Measurements from ENCODE around the gene FTCD.
"Not testable (repeated sequence)": the region's sequence is repeated elsewhere in the genome, so short reads cannot be mapped to it uniquely, and the experiment has no call there.

FTCD gene

GRCh38 chr21:46171585-46171984 is 16.2 kb upstream of the FTCD start:
- Histone ChIP-seq H4K20me1 (ENCODE audit: insufficient read depth, low read length) (no peaks in the 10 kb centered on the region), H3K79me2 (ENCODE audit: insufficient read depth, low read length) (no peaks in the 10 kb centered on the region), H3K36me3 (ENCODE audit: insufficient read depth, low read length) (no peaks in the 10 kb centered on the region), H3K9ac (ENCODE audit: low read depth, low read length) (no peak overlapping the region), H3K27ac (ENCODE audit: low read length) (no peak overlapping the region), H2AFZ (ENCODE audit: low read depth, low read length) (no peak overlapping the region), H3K4me2 (ENCODE audit: insufficient read depth, low read length) (no peak overlapping the region), H3K27me3 (ENCODE audit: insufficient read depth, low read length, poor library complexity) (no peaks in the 10 kb centered on the region), H3K4me3 (ENCODE audit: low read depth in 1 of 2, low read length in 2 of 2) (no peak overlapping the region), H3K4me1 (ENCODE audit: insufficient read depth, low read length) (no peaks in the 10 kb centered on the region), H3K9me3 (ENCODE audit: insufficient read depth, low read length, severe bottlenecking) (no peaks in the 10 kb centered on the region)
- TF ChIP-seq, protein P1, sequence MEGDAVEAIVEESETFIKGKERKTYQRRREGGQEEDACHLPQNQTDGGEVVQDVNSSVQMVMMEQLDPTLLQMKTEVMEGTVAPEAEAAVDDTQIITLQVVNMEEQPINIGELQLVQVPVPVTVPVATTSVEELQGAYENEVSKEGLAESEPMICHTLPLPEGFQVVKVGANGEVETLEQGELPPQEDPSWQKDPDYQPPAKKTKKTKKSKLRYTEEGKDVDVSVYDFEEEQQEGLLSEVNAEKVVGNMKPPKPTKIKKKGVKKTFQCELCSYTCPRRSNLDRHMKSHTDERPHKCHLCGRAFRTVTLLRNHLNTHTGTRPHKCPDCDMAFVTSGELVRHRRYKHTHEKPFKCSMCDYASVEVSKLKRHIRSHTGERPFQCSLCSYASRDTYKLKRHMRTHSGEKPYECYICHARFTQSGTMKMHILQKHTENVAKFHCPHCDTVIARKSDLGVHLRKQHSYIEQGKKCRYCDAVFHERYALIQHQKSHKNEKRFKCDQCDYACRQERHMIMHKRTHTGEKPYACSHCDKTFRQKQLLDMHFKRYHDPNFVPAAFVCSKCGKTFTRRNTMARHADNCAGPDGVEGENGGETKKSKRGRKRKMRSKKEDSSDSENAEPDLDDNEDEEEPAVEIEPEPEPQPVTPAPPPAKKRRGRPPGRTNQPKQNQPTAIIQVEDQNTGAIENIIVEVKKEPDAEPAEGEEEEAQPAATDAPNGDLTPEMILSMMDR (IDR thresholded peaks at IDR 0.05; ENCODE audit: borderline replicate concordance, extremely low read depth, low read length, poor library complexity, severe bottlenecking): no peak
- TF ChIP-seq EZH2 (IDR thresholded peaks at IDR 0.05; ENCODE audit: borderline replicate concordance, low read depth, low read length, severe bottlenecking): no peak
- DNase-seq (no peak), ATAC-seq (ENCODE audit: insufficient read depth, low read depth) (no peak)

GRCh38 chr21:46170436-46171193 is 15.2 kb upstream of the FTCD start:
- H3K27ac ChIP-seq (ENCODE audit: low read length); H3K9me3 ChIP-seq (ENCODE audit: insufficient read depth, low read length, severe bottlenecking); H3K79me2 ChIP-seq (ENCODE audit: insufficient read depth, low read length); H3K4me3 ChIP-seq (ENCODE audit: low read depth in 1 of 2, low read length in 2 of 2); H3K27me3 ChIP-seq (ENCODE audit: insufficient read depth, low read length, poor library complexity); H3K36me3 ChIP-seq (ENCODE audit: insufficient read depth, low read length); H3K9ac ChIP-seq (ENCODE audit: low read depth, low read length); H2AFZ ChIP-seq (ENCODE audit: low read depth, low read length); H3K4me2 ChIP-seq (ENCODE audit: insufficient read depth, low read length); H4K20me1 ChIP-seq (ENCODE audit: insufficient read depth, low read length); H3K4me1 ChIP-seq (ENCODE audit: insufficient read depth, low read length); ATAC-seq (ENCODE audit: insufficient read depth, low read depth); DNase-seq: not testable (repeated sequence)

- H3K9me3 ChIP-seq (ENCODE audit: insufficient read depth, low read length, severe bottlenecking): no peaks in the 10 kb centered on the region
- H3K27me3 ChIP-seq (ENCODE audit: insufficient read depth, low read length, poor library complexity): no peaks in the 10 kb centered on the region
- no peaks in the 10 kb centered on the region for H4K20me1 ChIP-seq (ENCODE audit: insufficient read depth, low read length)
- ATAC-seq (ENCODE audit: insufficient read depth, low read depth): no peak
- TF ChIP-seq, protein P1 (IDR thresholded peaks at IDR 0.05; ENCODE audit: borderline replicate concordance, extremely low read depth, low read length, poor library complexity, severe bottlenecking): no peak
- no peak overlapping the region for H3K27ac ChIP-seq (ENCODE audit: low read length)
- H3K4me2 ChIP-seq (ENCODE audit: insufficient read depth, low read length): no peak overlapping the region
- no peaks in the 10 kb centered on the region for H3K79me2 ChIP-seq (ENCODE audit: insufficient read depth, low read length)
- no peaks in the 10 kb centered on the region for H3K4me1 ChIP-seq (ENCODE audit: insufficient read depth, low read length)
- no peak overlapping the region for H3K4me3 ChIP-seq (ENCODE audit: low read depth in 1 of 2, low read length in 2 of 2)
- no peak for DNase-seq
- H3K36me3 ChIP-seq (ENCODE audit: insufficient read depth, low read length): no peaks in the 10 kb centered on the region
- H2AFZ ChIP-seq (ENCODE audit: low read depth, low read length): no peak overlapping the region
- H3K9ac ChIP-seq (ENCODE audit: low read depth, low read length): no peak overlapping the region
Observed at GRCh38 chr21:46168659-46169386, 13.4 kb upstream of the FTCD start.

GRCh38 chr21:46168238-46168637 is 12.9 kb upstream of the FTCD start:
- H3K4me2 ChIP-seq (ENCODE audit: insufficient read depth, low read length): no peak overlapping the region
- no peaks in the 10 kb centered on the region for H3K9me3 ChIP-seq (ENCODE audit: insufficient read depth, low read length, severe bottlenecking)
- no peaks in the 10 kb centered on the region for H4K20me1 ChIP-seq (ENCODE audit: insufficient read depth, low read length)
- no peak overlapping the region for H2AFZ ChIP-seq (ENCODE audit: low read depth, low read length)
- no peak for DNase-seq
- no peak for ATAC-seq (ENCODE audit: insufficient read depth, low read depth)
- H3K4me1 ChIP-seq (ENCODE audit: insufficient read depth, low read length): no peaks in the 10 kb centered on the region
- H3K9ac ChIP-seq (ENCODE audit: low read depth, low read length): no peak overlapping the region
- H3K36me3 ChIP-seq (ENCODE audit: insufficient read depth, low read length): no peaks in the 10 kb centered on the region
- H3K4me3 ChIP-seq (ENCODE audit: low read depth in 1 of 2, low read length in 2 of 2): no peak overlapping the region
- no peak overlapping the region for H3K27ac ChIP-seq (ENCODE audit: low read length)
- H3K79me2 ChIP-seq (ENCODE audit: insufficient read depth, low read length): no peaks in the 10 kb centered on the region
- no peaks in the 10 kb centered on the region for H3K27me3 ChIP-seq (ENCODE audit: insufficient read depth, low read length, poor library complexity)
- TF ChIP-seq EZH2 (IDR thresholded peaks at IDR 0.05; ENCODE audit: borderline replicate concordance, low read depth, low read length, severe bottlenecking): no peak
- TF ChIP-seq, protein P1 (IDR thresholded peaks at IDR 0.05; ENCODE audit: borderline replicate concordance, extremely low read depth, low read length, poor library complexity, severe bottlenecking): no peak

Measured in DND-41 (cell line).